Neutrophil (primary cell): Measurements from ENCODE around the gene RBMS1.
A peak's percentile ranks its signal among the peaks of the same experiment; 100 is the strongest.

ENCODE experiments used
- H3K27ac ChIP-seq: fragments of 200-600 bp; sonication (generic); 2 replicates; pipeline ENCODE4 v1.5.1; 2016; ENCODE audit warnings: mild to moderate bottlenecking, moderate library complexity
- H3K27me3 ChIP-seq: fragments of 200-600 bp; sonication (generic); 2 replicates; pipeline ENCODE4 v1.6.0; 2016; ENCODE audit warnings: mild to moderate bottlenecking
- H3K36me3 ChIP-seq: fragments of 200-600 bp; sonication (generic); 2 replicates; pipeline ENCODE4 v1.5.1; 2017
- H3K4me1 ChIP-seq, 2 experiments: fragments of 200-600 bp in 1 of 2; sonication (generic) in 1 of 2; 1 replicate in 1 of 2; 2 replicates in 1 of 2; pipeline versions ENCODE4 v1.5.1 to v1.6.1; 2013 to 2016; ENCODE audit warnings: low read depth in 1 of 2, low read length in 1 of 2, mild to moderate bottlenecking in 1 of 2, moderate library complexity in 1 of 2; ENCODE audit not compliant: control insufficient read depth in 1 of 2, insufficient read depth in 1 of 2
- H3K4me3 ChIP-seq, 2 experiments: fragments of 200-600 bp in 1 of 2; sonication (generic) in 1 of 2; 1 replicate in 1 of 2; 2 replicates in 1 of 2; pipeline ENCODE4 v1.5.1; 2013 to 2016; ENCODE audit warnings: low read depth in 1 of 2, low read length in 1 of 2, mild to moderate bottlenecking in 1 of 2, moderate library complexity in 1 of 2
- H3K9me3 ChIP-seq: fragments of 200-600 bp; sonication (generic); 2 replicates; pipeline ENCODE4 v1.5.1; 2016
- CTCF ChIP-seq: fragments of 200-600 bp; sonication (generic); IDR thresholded peaks from 2 replicates; pipeline ENCODE4 v1.5.1; 2016; ENCODE audit warnings: antibody characterized with exemption

Gene RBMS1

GRCh38 chr2:160415991-160416390 lies 77.6 kb downstream of the RBMS1 start:
- Histone ChIP-seq H3K27me3 (no peaks in the 10 kb centered on the region), H3K36me3 (no peaks in the 10 kb centered on the region), H3K4me1 (peaks cover 15 to 19% of the 10 kb centered on the region in 2 experiments), H3K4me3 (no peak overlapping the region), H3K27ac (no peak overlapping the region), H3K9me3 (no peaks in the 10 kb centered on the region)
- no peak for TF ChIP-seq CTCF

GRCh38 chr2:160411955-160412354 lies 81.7 kb downstream of the RBMS1 start:
- Histone ChIP-seq H3K9me3 (no peaks in the 10 kb centered on the region), H3K27me3 (no peaks in the 10 kb centered on the region), H3K27ac (peak overlapping the region; percentile 83), H3K4me3 (no peak overlapping the region), H3K36me3 (no peaks in the 10 kb centered on the region), H3K4me1 (peaks cover 22 to 25% of the 10 kb centered on the region in 2 experiments)
- no peak for TF ChIP-seq CTCF

GRCh38 chr2:160411167-160411566 lies 82.4 kb downstream of the RBMS1 start:
- Histone ChIP-seq H3K4me1 (peaks cover 28% of the 10 kb centered on the region in 2 experiments), H3K27me3 (no peaks in the 10 kb centered on the region), H3K36me3 (no peaks in the 10 kb centered on the region), H3K4me3 (peak overlapping the region in 1 of 2 experiments; percentile 18), H3K9me3 (no peaks in the 10 kb centered on the region), H3K27ac (peak overlapping the region; percentile 83)
- no peak for TF ChIP-seq CTCF

- Histone ChIP-seq H3K36me3 (no peaks in the 10 kb centered on the region), H3K27ac (no peak overlapping the region), H3K27me3 (no peaks in the 10 kb centered on the region), H3K4me1 (peaks cover 44 to 45% of the 10 kb centered on the region in 2 experiments), H3K9me3 (no peaks in the 10 kb centered on the region), H3K4me3 (no peak overlapping the region)
- no peak for TF ChIP-seq CTCF
These were observed 84.1 kb downstream of the RBMS1 start for GRCh38 chr2:160409480-160409879.

- Histone ChIP-seq H3K9me3 (no peaks in the 10 kb centered on the region), H3K4me3 (no peak overlapping the region), H3K27ac (peak overlapping the region; percentile 97), H3K27me3 (no peaks in the 10 kb centered on the region), H3K36me3 (no peaks in the 10 kb centered on the region), H3K4me1 (peaks cover 50 to 51% of the 10 kb centered on the region in 2 experiments)
- no peak for TF ChIP-seq CTCF
These were observed 84.7 kb downstream of the RBMS1 start for GRCh38 chr2:160408959-160409291.
